Measurements from ENCODE around the gene PGM2L1. TPM values are rescaled to one million over a fixed set of nuclear protein-coding genes. Genes with fewer than 3 reads are reported as not detected.
"Not testable (repeated sequence)": the region's sequence is repeated elsewhere in the genome, so short reads cannot be mapped to it uniquely, and the experiment has no call there.

PGM2L1 gene
- total RNA-seq, 1 donor from 2014 or later, result 8.4 TPM

DNA sequence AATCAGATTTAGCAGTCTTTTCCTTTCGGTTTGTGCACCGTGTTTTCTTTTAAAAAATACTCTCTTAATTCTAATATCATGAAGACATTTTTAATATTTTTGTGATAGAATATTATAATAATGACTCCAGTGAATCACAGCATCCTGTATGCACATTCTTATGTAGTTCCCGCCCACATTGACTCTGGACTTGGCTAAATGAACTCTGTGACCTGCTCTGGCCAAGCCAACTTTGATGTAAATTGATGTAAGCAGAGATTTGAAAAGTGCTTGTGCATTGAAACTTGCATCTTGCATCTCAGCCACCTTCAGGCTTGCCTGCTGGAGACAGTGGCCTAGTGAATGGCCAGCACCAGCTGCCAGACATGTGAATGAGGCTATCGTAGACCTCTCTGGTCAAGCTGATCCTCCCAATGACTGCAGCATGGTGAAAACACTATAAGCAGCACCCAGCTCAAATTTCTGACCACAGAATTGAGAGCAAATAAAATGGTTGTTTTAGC is 29.2 kb upstream of the PGM2L1 start:
- no peak overlapping the region for H3K27ac ChIP-seq
- no peaks in the 10 kb centered on the region for H3K36me3 ChIP-seq
- TF ChIP-seq, protein P1, sequence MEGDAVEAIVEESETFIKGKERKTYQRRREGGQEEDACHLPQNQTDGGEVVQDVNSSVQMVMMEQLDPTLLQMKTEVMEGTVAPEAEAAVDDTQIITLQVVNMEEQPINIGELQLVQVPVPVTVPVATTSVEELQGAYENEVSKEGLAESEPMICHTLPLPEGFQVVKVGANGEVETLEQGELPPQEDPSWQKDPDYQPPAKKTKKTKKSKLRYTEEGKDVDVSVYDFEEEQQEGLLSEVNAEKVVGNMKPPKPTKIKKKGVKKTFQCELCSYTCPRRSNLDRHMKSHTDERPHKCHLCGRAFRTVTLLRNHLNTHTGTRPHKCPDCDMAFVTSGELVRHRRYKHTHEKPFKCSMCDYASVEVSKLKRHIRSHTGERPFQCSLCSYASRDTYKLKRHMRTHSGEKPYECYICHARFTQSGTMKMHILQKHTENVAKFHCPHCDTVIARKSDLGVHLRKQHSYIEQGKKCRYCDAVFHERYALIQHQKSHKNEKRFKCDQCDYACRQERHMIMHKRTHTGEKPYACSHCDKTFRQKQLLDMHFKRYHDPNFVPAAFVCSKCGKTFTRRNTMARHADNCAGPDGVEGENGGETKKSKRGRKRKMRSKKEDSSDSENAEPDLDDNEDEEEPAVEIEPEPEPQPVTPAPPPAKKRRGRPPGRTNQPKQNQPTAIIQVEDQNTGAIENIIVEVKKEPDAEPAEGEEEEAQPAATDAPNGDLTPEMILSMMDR (IDR thresholded peaks at IDR 0.05), result no peak
- no peaks in the 10 kb centered on the region for H3K4me1 ChIP-seq
- no peak overlapping the region for H3K4me3 ChIP-seq
- no peaks in the 10 kb centered on the region for H3K27me3 ChIP-seq
- H3K9me3 ChIP-seq, result peaks cover 0 to 6% of the 10 kb centered on the region in 2 donors
- DNase-seq (ENCODE audit: low spot score in 2 of 2), result no peak
- intact Hi-C loops (cut with DNase I), result no loop called here

- Histone ChIP-seq H3K4me1 (no peaks in the 10 kb centered on the region), H3K27me3 (no peaks in the 10 kb centered on the region), H3K27ac (no peak overlapping the region), H3K4me3 (no peak overlapping the region), H3K9me3 (peaks cover 0 to 6% of the 10 kb centered on the region in 2 donors), H3K36me3 (no peaks in the 10 kb centered on the region)
- DNase-seq (ENCODE audit: low spot score in 2 of 2), result no peak
- intact Hi-C loops (cut with DNase I), result no loop called here
- TF ChIP-seq, protein P1 (IDR thresholded peaks at IDR 0.05), result no peak
These were observed 26.9 kb upstream of the PGM2L1 start for GRCh38 chr11:74425100-74425499.

DNA sequence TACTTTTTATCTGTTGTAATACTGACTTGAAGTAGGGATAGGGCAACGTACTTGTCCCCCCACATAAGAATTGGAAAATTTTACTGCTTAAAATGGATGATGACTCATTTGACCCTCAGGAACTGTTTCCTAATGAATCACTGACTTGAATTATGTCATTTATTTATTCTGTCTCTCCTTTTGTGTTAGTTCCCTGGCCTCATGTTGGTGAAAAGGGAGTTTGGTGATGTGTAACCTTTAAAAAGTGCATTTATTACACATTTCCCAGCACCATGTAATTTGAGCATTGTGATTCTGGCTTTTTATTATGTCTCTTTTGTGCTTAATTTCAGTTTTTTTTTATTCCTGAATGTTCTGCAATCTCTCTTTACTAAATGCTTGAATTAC is 20.3 kb upstream of the PGM2L1 start:
- intact Hi-C loops (cut with DNase I), result loop anchor here (1.0 to 2.0 kb wide), 2 partner anchors 20 to 74 kb away; partner anchors contain the start of genes LIPT2 and PGM2L1

DNA sequence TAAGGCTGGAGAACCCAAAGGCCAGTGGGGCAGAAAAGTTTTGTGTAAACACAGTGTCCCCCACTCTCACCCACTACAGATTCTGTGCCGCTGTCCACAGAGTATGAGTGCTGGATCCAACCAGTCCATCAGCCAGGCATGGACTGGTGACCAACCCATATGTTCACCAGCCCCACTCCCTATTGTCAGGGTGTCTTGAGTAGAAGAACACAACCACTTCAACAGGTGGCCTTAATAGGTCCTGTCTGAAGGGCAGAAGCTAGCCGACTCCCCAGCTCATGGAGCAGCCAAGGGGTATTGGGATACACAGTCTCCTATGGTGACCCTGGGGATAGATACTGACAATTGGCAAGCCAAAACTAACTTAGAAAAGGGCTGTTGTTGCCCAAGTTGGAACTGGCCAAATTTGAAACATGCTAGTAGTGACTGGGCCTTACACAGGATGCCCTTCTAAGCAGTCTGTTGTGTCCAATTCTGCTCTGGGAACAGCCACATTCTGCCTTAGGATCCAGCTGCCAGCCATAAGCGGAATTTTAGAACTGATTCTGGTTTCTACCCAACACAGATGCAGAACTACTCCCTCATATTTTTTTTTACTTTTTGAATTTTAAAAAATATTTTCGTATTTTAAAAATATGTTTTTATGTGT is 19.8 kb upstream of the PGM2L1 start:
- intact Hi-C loops (cut with DNase I), result loop anchor here (1.0 to 2.0 kb wide), 2 partner anchors 20 to 75 kb away; partner anchors contain the start of genes LIPT2 and PGM2L1
- peak overlapping the region; percentile 84 to 94 for H3K27ac ChIP-seq
- H3K36me3 ChIP-seq, result no peaks in the 10 kb centered on the region
- H3K9me3 ChIP-seq, result no peaks in the 10 kb centered on the region
- TF ChIP-seq, protein P1 (IDR thresholded peaks at IDR 0.05), result no peak
- DNase-seq (ENCODE audit: low spot score in 2 of 2), result no peak
- H3K4me3 ChIP-seq, result no peak overlapping the region
- H3K4me1 ChIP-seq, result peaks cover 6 to 11% of the 10 kb centered on the region in 2 donors
- no peaks in the 10 kb centered on the region for H3K27me3 ChIP-seq

More for the DNA sequence above, 20.3 kb upstream of the PGM2L1 start:
- no peaks in the 10 kb centered on the region for H3K9me3 ChIP-seq
- DNase-seq (ENCODE audit: low spot score in 2 of 2), result no peak
- H3K27ac ChIP-seq, result peak overlapping the region; percentile 84 to 94
- H3K36me3 ChIP-seq, result no peaks in the 10 kb centered on the region
- TF ChIP-seq, protein P1 (IDR thresholded peaks at IDR 0.05), result no peak
- H3K4me3 ChIP-seq, result no peak overlapping the region
- peaks cover 6 to 11% of the 10 kb centered on the region in 2 donors for H3K4me1 ChIP-seq
- no peaks in the 10 kb centered on the region for H3K27me3 ChIP-seq

DNA sequence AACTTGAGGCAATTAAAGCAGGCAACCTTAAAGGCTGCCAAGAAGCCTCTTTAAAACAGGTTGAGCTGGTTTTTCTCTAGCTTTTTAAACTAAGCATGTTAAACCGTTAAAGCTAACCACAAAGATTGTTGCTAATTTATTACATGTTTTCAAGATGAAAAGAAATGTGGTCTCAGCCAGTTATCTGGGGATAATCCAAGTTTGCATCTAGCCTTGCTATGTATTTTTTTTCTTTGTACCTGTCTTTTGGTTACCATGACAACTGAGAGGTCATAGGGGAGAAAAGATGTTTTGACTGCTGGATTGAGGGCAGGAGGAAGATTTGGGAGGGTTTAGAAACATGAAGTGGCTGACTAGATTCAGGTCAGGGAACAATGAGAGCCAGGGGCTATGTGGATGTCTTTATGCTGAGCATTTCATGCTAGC is 19.2 kb upstream of the PGM2L1 start:
- H3K4me3 ChIP-seq, result no peak overlapping the region
- H3K27me3 ChIP-seq, result no peaks in the 10 kb centered on the region
- H3K27ac ChIP-seq, result peak overlapping the region; percentile 84 to 94
- no peak for DNase-seq (ENCODE audit: low spot score in 2 of 2)
- no peaks in the 10 kb centered on the region for H3K9me3 ChIP-seq
- peaks cover 6 to 11% of the 10 kb centered on the region in 2 donors for H3K4me1 ChIP-seq
- TF ChIP-seq, protein P1 (IDR thresholded peaks at IDR 0.05), result no peak
- intact Hi-C loops (cut with DNase I), result no loop called here
- H3K36me3 ChIP-seq, result no peaks in the 10 kb centered on the region

GRCh38 chr11:74416974-74417373 is 18.7 kb upstream of the PGM2L1 start:
- H3K4me3 ChIP-seq; H3K9me3 ChIP-seq; DNase-seq (ENCODE audit: low spot score in 2 of 2); intact Hi-C loops (cut with DNase I); H3K27me3 ChIP-seq; H3K36me3 ChIP-seq: not testable (repeated sequence)
- peak overlapping the region; percentile 84 to 94 for H3K27ac ChIP-seq
- H3K4me1 ChIP-seq, result peaks cover 6 to 11% of the 10 kb centered on the region in 2 donors

Data from ascending aorta (tissue), 2 donors.